ENCODE results near the gene BTC.
"Not testable (repeated sequence)": the region's sequence is repeated elsewhere in the genome, so short reads cannot be mapped to it uniquely, and the experiment has no call there.

Gene BTC

DNA sequence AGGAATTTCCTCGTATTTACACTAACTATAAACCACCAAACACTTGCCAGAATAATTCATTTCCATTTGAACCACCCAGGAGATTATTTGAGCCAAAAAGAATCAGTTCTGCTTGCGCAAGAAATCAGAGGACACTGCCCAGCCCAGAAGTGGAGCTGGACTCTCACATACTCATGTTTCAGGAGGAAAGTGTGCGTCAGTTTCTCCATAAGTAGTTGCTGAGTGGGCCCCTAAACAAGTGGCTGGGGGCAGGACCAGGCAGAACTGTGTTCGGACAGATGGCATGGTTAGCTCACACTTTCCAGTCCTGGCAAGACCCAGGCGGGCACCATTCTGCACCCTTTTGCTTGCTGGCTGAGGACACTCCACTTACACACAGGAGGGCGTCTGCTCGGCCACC, 38.8 kb downstream of the BTC start:
- DNase-seq, result no peak

DNA sequence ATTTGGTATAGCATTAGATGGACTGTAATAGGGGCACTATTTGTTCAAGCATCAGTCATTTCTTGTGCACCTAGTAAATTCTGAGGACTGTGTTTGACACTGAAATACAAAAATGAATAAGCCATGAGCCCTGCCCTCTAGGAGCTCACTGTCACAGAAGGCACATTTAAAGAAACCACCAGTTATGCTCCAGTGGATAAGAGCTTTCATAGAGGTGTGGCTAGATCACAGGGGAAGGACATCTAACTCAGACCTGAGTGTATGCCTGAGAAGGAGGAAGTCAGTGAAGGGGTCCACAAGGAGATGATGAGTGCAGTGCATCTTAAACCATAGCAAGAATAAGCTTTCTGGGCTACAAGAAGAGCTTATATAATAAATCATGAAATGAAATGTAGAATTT, 40.1 kb downstream of the BTC start:
- no peak for DNase-seq

DNA sequence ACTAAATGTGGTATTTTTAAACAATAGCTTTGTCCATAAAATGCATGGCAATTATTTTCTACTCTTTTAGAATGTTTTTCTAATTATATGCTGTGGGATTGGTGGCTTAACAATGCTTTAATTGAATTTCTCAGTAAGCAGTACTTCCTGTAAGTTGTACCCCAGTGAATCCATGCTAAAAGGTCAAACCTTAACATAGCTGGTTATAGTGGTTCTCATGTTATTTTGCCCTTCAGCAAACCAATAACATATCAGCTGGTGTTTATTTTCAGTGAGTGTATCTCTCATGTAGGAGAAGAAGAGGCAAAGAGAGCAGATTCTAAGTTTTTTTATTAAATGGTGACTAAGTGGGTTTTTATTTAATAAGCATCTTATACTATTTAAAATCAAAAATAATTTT, 41.5 kb downstream of the BTC start:
- no peak for DNase-seq

DNA sequence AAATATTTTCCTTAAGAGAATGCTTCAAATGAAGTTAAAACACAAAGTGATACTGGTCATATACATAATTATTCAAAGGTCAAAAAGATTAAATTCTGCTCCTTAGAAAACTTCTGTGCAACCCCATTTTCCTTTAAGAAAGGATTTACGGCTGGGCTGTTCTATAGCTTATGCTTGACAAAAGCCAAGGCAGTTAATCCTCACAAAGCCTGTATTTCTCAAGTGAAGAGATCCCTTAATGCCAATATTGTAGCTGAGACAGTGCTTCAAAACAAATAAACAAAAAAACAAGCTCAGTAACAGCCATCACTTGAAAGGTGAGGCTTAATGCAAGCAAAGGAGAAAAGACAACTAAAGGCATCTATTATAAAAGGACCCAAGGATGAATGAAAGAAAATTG, 42.5 kb downstream of the BTC start:
- no peak for DNase-seq

DNA sequence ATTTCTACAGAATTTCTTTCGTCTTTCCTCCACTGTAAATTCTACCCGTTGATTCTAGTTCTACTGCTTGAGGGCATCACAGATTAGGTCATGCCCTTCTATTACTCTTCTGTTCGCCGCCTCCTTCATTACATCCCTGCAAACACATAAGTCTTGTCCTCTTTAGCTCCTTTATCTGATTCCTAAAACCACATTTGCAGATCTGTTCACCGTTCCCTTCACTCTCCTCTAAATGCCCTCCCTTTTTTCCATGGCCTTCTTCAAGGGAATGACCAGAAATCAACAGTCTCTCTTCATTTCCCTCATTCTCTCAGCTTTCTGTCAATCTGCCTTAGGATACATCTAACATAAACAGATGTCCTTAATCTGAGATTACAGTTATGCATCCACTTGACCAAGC, 43.1 kb downstream of the BTC start:
- DNase-seq, result no peak

DNA sequence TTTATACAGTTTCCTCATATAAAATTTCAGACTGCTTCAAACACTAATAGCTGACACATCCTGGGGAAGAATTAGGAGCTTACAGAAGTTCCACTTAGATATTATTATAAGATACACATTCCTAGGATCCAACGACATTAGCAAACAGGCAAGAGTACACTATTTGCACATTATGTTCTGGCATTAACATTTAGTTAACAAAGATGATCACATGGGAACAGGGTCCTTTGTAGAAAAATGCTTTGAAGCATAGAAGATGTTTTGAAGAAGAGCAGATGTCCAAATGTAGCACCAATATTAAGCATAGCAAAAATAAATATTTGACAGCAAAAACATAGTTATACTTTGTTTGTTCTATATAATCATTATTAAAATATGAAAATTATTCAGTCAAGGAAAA, 52.1 kb downstream of the BTC start:
- no peak for DNase-seq

DNA sequence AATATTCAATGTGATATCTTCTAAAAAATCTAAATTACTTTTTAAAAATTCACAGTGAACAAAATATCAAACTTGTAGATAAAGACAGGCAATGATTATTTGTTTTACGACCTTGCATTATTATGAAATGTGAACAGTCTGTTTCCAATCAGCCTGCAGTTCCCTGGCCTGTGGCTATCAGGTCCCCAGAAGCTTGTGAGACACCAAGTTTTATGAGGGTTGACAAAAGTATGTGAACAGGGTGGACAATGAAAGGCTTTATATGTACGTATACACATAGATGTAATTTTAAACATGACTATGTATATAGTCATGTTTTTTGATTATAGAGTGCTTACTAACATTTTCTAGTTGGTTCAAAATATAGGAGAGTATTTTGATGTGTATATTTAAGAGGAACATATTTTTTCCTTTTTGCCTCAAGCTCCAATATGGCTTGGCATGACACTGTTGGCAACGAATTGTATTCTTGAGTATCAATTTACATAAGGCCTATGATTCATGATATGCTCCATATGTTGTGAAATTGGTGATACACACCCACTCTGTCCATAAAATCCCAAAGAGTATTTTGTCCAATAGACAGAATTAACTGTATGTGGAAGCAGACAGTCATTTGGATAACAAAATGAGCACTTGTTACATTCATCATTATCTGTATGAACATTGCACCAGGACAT, 55.7 kb downstream of the BTC start:
- peak; percentile 31 for DNase-seq

DNA sequence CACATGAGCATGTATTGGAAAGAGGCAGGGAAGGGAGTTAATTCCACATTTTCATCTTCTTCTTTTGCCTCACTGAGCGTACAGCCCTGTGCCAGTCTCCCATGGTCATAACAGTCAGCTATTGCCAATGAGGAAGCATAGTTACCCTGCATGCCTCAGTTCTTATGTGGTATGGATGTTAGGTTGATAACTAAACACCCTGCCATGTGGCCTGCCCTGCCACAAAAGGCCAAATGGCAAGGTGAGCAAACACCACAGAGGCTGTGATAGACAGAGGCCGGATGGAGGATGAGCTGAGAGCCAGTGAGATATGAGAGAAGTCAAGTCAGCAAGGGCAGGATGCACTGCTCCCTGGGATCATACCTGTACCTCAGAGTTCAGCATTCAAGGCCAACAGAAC, 59.3 kb downstream of the BTC start:
- DNase-seq, result no peak

DNA sequence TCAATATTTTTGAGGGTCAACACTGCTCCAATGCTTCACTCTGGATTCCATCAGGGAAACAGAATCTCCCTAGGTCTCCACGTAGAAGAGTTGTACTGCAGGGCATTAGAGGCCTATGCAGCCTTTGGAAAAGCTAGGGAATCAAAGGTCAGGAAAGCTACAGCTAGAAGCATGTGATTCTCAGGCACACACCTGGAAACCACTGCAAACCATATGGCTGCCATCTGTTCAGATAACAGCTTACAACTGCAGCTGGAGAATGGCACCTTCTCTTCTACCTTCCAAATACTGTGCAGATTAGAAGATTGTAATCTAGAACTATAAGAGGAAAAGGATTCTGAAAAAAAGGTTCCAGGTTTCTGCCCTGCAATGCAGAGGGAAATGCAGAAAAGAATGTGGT, 60.6 kb downstream of the BTC start:
- DNase-seq, result no peak

DNA sequence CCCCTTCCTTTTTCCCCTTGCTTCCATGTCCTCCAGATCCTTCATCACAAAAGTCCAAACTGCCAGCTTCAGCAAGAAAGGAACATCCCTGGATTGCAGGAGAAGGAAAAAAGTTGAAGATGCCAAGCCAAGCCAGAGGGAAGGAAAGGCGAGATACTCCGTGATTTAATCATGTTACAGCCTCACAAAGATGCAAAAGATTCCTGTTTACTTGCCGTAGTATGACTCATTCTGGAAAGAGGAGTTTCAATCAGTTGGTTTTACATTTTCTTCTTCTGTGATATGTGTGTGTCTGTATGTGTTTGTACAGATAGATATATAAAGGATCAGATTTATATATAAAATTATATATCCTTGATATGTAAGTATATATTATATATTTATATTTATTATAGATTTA, 69.3 kb downstream of the BTC start:
- no peak for DNase-seq

DNA sequence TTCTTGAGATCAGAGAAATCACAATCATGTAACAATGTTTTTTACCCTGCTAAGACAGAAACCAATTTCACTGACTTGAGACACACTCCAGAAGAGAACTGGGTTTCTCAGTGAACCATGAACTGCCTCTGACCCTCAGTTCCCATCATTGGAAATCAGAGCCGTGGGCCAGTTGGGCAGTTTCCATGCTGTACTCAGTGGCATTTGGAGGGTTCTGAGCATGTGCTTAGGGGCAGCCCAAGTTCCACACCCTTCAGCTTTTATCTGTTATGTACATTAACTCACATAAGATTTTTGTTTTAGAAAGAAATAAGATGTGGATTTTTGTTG, 77.9 kb downstream of the BTC start:
- DNase-seq, result no peak

DNA sequence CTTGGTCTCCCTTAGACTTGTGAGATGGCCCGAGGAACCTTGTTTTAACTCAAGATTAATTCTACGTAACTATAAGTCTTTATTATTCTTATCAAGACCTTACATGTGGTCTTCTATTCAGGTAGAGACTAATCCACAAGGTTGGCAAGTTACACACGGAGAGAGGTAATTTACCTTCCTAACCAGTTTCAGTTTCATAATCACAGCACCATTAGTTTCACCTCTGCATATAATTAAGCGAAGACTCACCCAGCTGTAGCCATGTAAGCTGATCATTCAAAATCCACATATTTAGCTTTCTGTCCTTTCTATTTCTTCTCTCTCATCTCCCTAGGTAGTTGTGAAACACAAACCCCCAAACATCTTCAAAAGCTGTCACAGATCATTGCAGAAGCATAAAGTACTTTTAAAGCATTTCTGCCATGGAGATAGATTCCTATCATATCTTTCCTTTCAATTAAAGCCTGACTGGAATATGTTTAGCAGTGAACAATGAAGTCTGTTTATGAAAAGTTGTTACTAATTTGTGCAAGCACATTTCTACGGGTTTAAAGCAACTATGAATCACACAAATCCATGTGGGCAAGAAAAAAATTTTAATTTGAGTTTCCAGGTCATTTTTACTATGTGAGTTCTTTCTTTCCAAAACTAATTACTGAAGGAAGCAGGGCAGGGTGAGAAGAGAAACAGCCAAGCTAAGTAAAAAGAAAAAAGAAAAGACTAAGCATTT, 78.5 kb downstream of the BTC start:
- DNase-seq, result no peak

DNA sequence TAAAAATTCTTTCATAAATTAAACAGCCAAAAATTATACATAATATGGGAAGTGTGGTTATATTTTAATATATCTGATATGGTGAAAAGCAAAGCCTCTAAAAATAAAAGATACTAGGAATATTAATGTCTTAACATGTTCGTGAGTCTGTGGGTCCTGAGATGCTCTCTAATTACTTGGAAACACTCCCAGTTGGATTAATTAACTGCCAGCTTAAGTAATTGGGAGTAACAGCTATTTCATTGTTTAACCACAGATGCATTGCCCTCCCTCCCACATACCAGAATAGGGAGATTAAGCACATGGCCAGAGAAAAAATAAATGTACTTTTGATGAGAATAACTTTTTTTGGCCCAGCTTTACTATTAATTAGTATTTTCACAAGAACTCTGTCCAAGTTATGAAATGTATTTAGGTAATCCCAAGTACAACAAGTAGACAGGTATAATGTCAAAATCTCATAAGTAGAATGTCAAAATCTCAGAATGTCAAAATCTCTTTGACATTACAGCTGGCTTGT, 79.7 kb downstream of the BTC start:
- DNase-seq, result no peak

DNA sequence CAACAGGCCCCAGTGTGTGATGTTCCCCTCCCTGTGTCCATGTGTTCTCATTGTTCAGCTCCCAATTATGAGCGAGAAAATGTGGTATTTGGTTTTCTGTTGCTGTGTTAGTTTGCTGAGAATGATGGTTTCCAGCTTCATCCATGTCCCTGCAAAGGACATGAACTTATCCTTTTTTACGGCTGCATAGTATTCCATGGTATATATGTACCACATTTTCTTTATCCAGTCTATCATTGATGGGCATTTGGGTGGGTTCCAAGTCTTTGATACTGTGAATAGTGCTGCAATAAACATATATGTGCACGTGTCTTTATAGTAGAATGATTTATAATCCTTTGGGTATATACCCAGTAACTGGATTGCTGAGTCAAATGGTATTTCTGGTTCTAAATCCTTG, 86.2 kb downstream of the BTC start:
- not testable (repeated sequence) for DNase-seq
